GM19397 (cell line): ENCODE results near the gene GJD4.

Experiments used
- ATAC-seq: cut with Tn5 transposase; IDR thresholded peaks from one replicate; pipeline ENCODE4 v1.9.1; 2021; ENCODE audit warnings: mild to moderate bottlenecking, moderate library complexity; ENCODE audit not compliant: unreplicated experiment

Gene GJD4

DNA sequence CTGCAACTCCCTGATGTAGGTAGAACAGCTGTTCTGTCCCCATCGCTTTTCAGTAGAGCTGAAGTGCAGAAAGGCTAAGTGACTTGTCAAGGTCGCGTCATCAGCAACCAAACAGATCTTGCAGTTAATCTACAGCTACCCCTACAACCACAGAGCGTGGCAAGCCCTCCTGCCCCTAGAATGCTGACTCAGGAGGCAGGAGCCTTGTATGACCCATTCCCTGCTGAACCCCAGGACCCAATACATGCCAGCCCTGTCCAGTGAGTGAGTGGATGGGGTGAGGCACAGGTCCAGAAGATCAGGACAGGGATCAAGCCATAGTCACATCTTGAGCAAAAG, 26.6 kb upstream of the GJD4 start:
- ATAC-seq, result no peak

GRCh38 chr10:35579116-35579515, 26.0 kb upstream of the GJD4 start:
- ATAC-seq, result no peak

DNA sequence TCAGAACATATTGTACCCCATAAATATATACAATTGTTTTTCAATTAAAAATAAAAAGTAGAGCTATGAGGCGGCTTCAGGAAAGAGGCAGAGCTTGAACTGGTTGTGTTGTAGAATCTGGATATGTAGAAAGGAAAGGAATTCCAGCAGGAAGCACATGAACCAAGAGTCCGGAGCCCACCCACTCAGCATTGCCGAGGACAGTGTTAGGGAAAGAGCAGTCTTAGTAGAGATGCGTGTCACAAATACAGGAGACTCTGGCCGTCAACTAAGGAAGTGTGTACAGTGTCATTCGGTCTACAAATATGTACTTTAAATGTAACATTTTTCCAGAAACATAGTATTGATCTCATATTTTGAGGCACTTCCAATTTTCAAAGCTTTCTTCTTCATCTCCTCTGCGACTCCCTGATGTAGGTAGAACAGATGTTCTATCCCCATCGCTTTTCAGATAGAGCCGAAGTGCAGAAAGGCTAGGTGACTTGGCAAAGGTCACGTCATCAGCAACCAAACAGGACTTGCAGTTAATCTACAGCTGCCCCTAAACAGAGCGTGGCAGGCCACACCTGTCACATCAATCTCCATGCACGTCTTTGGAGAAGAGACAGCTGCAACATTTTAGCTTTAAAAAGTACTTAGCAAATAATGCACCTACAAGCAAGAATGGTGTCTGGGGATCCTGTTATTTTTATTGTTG, 25.3 kb upstream of the GJD4 start:
- ATAC-seq, result no peak

- ATAC-seq, result no peak
These were observed 24.7 kb upstream of the GJD4 start for GRCh38 chr10:35580423-35580770.

DNA sequence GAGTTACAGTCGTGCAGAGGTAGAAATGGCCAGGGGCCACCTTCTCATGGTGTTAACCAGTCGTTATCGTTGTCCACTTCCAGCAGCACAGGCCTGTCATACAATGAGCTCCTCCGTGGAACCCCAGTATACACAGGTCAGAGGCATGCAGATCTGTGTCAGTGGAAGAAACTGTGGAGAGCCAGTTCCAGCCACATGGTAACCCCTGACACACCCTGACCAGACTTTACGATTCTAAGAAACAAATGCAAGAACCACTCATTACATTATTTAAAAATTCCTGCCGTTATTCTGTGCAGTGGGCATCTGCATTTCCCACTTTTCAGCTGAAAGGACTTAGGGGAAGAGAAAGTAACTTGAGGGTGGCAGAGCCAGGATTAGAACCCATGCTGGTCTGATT, 23.5 kb upstream of the GJD4 start:
- ATAC-seq, result no peak

GRCh38 chr10:35584946-35585345, 20.2 kb upstream of the GJD4 start:
- ATAC-seq, result no peak

- no peak for ATAC-seq
These were observed 19.8 kb upstream of the GJD4 start for GRCh38 chr10:35585356-35585755.

DNA sequence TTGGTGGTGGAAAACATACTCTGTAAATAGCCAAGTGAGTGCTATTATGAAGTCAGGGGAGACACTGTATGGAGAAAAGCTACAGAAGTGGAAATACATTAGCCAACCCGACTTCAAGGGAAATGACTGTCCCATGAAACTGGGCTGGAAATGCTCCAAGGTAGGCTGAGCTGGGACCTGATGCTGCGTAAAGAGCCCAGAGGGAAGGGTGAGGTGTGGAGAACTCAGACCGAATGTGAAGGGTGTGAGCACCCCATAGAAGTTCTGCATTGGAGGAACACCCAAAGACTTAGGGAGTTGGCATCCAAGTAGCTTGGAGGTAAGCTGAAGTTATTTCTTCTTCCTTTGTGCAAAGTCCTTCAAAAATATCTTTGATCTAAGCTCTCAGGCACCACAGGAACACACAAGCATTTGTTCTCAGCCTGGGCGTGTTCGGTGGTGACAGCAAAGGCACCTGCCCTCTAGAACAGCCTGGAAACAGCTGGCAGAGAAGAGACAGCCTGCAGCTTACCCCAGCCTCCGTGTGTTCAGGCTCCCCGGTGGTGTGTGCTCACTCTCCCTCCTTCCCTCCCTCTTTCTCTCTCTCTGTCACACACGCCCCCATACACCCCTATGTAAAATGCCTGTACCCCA, 19.1 kb upstream of the GJD4 start:
- no peak for ATAC-seq

DNA sequence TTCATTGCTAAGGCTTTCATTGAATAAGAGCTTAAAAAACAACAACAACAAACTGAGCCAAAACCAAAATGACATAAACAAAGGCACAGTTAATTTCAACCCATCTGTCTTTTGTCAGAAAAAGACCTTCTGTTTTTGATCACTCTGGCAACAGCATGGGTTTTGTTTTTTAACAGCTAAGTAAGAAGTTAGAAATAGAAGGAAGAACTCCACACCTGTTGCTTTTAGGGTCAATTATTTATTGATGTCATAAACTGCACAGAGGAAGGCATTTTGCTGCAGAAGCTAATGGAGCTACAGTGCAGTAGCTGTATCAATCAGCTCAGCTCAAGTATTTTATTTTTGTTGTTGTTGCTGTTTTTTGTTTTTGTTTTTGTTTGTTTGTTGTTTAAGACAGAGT, 16.3 kb upstream of the GJD4 start:
- no peak for ATAC-seq

- ATAC-seq, result no peak
These were observed 12.7 kb upstream of the GJD4 start for GRCh38 chr10:35592441-35592840.

GRCh38 chr10:35594115-35595079, 10.7 kb upstream of the GJD4 start:
- ATAC-seq, result no peak

GRCh38 chr10:35595106-35595505, 10.0 kb upstream of the GJD4 start:
- no peak for ATAC-seq

GRCh38 chr10:35598379-35598778, 6.8 kb upstream of the GJD4 start:
- no peak for ATAC-seq

DNA sequence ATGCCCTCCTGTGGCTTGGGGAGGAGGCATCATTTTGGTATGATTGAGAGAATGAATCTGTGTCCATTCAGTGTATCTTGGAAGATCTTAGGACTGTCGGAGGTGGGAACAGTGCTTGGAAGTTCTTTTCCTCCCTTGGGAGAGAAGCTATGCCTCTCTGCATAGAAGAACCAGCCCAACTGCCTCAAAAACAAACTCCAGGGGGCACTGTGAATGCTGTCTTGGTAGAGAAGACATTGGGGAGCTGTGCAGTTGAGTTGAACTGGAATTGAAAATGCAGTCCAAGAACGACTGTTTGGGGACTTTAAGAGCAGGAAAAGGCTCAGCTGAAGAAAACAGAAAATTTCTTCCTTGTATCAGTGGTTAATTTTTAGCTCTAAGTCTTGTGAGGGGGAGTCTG, 4.9 kb upstream of the GJD4 start:
- ATAC-seq, result no peak

- no peak for ATAC-seq
These were observed 1.3 kb downstream of the GJD4 start for GRCh38 chr10:35606430-35606829.

GRCh38 chr10:35607475-35608327, 2.6 kb downstream of the GJD4 start:
- ATAC-seq, result no peak

DNA sequence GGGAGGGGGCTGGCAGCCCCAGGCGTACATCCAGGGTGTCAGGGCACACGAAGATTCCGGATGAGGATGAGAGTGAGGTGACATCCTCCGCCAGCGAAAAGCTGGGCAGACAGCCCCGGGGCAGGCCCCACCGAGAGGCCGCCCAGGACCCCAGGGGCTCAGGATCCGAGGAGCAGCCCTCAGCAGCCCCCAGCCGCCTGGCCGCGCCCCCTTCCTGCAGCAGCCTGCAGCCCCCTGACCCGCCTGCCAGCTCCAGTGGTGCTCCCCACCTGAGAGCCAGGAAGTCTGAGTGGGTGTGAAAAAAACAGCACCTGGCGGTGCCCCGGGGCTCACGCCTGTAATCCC, 3.2 kb downstream of the GJD4 start:
- no peak for ATAC-seq

DNA sequence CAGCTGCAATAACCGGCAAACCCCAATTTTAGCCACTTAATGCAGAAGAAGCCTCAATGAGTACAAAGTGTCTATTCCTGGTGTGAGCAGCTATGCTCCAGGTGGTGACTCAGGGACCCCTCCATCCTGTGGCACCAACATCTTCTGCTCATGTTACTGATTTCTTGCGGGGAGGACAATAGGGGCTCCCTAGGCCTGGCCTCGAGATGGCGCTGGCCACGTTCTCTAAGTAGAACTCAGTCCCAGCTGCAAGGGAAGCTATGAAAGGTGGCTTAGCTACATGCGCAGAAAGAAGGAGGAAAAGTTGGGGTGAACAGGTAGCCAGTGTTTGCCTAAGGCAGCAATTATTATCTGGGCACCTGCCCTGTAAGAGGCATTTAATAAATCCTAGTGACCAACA, 6.6 kb downstream of the GJD4 start:
- no peak for ATAC-seq

GRCh38 chr10:35612385-35613106, 7.4 kb downstream of the GJD4 start:
- no peak for ATAC-seq

DNA sequence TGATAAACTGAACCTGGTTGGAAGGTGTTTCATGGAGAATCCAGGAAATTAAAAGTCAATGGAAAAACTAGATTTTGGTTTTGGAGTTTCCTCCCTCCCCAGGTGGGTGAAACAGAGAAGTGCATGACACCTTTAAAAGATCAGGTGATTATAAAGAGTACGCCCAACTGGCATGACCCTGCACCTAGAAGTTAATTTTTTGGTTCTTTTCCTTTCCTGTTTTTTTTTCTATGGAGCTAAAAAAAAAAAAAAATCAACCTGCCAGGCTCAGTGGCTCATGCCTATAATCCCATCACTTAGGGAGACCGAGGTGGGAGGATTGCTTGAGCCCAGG, 7.9 kb downstream of the GJD4 start:
- ATAC-seq, result no peak
